ENCODE results near the gene EXOSC3.

Gene EXOSC3

DNA sequence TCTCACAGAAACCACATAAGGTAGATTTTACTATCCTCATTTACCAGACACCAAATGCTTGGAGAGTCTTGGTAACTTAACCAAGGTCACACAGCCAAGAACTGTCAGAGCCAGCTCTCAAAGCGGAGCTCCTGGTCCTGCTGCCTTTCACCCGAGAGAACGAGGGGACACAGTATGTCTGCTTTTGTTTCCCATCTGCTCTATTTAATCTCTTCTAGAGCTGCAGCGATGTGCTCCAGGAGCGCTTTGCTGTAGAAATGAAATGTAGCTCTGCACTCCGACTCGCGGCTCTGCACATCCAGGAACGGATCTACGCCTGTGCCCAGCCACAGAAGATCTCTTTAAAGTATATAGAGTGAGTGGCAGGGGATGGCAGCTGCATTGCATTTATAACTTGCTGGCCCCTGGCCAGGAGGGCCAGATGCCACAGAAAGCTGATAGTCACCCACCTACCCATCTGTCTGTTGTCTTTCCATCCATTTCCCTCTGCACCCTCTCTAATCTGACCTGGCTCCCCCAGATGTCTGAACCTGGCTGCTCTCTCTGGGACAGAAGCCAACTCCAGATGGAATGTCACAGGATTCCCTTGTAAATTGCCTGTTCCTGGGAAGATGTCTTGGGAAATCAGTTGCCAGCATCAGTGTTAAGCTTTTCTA is 52.6 kb downstream of the EXOSC3 start:
- no peak for DNase-seq (ENCODE audit: low read depth)

- no peak for DNase-seq (ENCODE audit: low read depth)
Measured at GRCh38 chr9:37730839-37731238, 54.0 kb downstream of the EXOSC3 start.

- no peak for DNase-seq (ENCODE audit: low read depth)
Measured at GRCh38 chr9:37730256-37730655, 54.6 kb downstream of the EXOSC3 start.
